HG03196 (cell line): ENCODE data around the gene MMP21.
A peak's percentile ranks its signal among the peaks of the same experiment; 100 is the strongest.

Experiments
- ATAC-seq: cut with Tn5 transposase; IDR thresholded peaks from one replicate; pipeline ENCODE4 v1.9.1; 2021; ENCODE audit not compliant: unreplicated experiment

MMP21 gene

DNA sequence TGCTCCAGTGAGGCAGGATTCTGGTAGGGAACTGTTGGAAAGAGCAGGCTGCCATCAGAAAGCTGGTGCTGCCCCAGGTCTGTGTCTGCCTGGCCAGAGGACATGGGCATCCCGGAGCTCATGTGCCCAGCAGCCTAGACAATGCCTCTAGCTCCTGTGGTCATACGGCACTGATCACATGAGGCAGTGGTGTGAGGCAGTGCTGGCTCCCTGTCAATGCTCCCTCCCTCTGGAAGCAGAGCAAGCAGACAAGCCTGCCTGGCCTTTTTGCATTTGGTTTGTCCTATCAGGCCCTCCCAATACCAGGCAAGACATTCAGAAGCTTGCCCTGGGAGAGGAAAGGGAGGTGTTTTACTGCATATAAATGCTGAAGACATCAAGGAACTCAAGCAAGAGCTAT lies 19.5 kb upstream of the MMP21 start:
- ATAC-seq, result no peak

DNA sequence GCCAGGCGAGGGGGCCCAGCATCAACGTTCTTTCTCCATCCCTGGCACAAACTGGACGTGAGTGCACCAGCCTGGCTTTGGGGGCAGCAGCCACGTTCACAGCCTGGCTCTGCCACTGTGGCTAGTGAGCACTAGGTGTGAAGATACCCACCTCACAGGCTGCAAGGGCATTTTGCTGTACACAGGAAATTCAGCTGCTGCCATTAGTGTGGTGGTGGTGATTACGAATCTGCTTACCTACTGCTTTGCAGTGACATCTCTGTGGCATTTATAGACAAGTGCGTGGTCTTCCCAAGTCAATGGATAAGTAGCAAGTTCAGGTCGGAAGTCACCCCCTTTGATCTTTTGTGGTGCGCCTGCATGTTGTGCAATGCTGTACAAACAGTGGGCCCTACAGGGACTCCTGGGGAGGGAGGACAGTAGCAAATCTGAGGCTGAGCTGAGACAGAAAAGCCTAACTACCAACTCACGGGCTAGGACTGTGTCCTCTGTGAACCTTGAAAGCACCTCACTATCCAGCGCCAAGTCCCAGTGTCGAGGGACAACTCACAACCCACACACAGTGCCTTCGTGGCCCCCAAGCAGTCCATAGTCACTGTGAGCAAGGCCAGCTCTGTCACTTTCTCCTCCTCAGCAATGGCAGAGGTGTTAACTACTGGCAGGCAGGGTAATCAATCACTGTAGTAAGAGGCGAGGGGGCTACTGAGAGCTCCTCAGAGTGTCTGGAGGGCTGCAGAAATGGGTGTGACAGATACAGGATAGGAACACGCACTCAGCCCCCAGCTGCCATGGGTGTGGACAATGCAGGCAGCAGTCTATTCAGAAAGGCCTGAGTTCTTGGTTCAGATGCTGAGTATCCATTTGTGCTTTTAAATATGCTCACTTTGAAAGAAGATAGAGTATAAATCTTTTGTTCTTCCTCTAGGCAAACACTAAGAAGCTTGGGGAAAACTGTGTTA lies 17.0 kb upstream of the MMP21 start:
- no peak for ATAC-seq

DNA sequence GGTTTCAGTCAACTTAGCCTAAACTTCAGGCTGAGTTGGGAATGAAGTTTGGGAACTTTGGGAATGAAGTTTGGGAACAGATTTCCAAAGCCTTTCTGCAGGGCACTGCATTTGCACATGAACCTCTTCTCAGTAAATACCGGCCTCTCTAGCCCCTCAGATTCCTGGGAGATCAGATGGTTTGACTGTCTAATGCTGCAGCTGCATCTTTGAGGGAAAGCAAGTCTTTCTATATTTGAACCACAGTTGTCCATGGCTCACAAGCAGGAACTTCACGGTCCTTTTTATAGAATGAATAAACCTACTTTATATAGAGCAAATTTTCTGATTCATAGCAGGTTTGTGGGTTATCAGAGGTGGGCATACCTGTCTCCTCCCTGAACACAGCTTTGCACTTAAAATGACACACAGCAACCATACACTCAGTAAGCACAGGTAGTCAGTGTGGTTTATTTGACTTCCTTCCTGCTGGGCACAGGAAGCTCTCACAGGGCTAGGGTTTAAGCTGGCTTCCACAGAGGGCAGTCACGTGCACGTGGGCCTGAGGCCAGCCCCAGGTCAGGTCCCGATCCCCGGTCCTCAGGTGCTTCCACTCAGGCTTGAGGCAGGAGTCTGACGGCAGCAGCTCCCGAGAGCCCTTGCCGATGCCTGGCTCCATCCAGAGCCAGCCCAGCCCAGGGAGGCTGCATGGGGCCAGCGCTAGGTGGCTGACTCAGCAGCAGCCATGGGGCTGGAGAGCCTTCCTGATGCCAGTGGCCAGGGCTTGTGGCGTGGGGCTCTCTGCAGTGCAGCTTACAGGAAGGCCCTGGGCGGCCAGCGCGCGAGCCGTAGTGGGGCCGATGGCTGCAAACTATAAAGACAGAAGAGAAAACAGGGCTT lies 12.8 kb upstream of the MMP21 start:
- no peak for ATAC-seq

DNA sequence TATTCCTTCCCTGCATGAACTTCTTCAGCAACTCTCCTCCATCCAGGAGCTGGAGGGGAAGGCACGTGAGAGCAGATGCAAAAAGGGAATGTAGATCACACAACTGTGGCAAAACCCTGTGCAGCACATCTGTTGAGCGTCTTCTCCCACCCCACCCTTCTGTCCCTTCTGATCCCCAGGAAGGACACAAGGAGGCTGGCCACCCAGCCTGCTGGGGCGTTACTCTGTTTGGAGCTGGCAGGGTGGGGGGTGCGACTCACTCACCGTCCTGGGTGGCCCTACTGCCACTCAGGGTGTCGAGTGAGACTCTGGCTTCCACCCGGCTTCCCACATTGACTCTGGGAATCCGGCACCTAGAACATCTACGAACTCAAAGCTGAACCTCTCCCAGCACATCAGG lies 10.2 kb upstream of the MMP21 start:
- no peak for ATAC-seq

DNA sequence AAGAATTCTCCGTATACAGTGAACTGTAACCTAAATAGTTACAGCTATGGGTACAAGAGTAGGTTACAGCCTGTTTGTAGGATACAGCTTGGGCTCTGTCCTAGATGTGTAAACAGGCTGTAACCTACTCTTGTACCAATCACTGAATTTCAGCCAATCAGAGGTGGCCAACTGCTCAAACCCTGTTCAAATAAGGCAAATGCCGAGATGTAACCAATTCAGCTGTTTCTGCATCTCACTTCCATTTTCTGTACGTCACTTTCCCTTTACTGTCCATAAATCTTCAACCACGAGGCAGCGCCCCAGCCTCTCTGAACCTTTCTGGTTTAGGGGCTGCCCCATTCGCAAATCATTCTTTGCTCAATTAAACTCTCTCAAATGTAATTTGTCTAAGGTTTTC lies 8.3 kb upstream of the MMP21 start:
- peak; percentile 82 for ATAC-seq

DNA sequence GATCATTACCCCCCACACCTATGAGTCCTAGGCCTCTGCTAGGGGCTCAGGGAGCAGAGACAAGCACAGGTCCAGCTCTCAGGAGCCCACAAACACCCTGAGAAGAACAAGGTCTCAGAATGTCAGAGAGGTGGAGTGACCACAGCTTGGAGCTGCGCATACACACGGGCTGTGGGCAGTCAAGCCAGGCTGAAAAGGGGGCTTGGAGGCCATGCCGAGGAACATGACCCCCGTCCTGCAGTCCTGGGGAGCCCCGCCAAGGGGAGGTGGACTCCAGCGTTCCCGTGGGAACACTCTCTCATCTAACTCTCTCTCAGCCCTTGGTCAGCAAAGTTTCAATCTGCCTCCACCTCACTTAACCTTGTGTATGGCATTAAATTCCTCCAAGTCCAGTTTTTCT lies 7.8 kb upstream of the MMP21 start:
- ATAC-seq, result no peak

DNA sequence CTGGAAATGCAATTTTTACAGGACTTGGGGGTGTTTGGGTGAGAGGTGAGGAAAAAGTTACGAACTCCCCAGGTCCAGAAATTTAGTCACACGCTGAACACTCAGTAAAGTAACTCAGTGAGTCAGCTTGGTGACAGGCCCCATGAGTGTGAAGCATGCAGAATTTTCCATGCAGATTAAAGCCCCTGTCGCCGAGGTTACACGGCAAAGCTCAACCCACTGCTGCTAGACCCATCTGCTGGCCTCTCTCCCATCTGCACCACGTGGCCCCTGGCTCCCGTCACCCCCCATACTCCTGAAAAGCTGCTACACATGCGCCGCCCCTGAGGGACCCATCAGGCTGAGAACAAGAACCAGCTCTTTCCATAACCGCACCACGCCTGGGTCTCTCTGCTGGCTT lies 7.0 kb upstream of the MMP21 start:
- ATAC-seq, result no peak

DNA sequence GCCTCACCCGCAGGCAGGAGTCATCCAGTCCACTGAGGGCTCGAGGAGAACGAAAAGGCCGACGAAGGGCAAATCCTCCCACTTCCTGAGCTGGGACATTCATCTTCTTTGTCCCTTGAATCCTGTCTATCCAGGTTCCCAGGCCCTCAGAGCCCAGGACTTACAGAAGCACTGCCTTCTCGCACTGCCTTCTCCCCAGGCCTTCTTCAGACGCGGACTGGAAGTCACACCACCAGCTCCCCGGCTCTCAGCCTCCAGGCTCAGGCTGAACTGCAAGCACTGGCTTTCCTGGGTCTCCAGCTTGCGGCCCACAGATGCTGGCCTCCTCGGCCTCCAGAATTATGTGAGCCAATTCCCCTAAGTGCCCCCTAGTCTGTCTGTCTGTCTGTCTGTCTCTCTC lies 6.4 kb upstream of the MMP21 start:
- ATAC-seq, result no peak

DNA sequence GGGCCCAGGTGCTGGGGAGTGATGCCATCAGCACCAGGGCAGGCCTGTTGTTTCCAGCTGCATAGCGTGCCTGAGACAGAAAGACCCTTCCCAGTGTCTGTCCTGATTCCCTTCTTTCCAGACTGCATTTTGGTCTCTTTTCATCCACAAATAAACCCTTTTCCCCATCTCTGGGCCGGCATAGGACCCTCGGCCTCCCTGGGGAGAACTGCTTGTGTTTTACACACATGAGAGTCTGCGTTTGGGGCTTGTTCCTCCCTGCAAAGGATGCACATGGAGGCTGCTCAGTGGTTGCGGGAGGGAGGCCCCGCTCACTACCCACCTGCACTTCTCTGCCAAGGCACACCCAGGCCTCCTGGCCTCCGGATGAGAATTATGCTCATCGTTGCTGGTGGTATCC lies 5.8 kb upstream of the MMP21 start:
- ATAC-seq, result no peak

DNA sequence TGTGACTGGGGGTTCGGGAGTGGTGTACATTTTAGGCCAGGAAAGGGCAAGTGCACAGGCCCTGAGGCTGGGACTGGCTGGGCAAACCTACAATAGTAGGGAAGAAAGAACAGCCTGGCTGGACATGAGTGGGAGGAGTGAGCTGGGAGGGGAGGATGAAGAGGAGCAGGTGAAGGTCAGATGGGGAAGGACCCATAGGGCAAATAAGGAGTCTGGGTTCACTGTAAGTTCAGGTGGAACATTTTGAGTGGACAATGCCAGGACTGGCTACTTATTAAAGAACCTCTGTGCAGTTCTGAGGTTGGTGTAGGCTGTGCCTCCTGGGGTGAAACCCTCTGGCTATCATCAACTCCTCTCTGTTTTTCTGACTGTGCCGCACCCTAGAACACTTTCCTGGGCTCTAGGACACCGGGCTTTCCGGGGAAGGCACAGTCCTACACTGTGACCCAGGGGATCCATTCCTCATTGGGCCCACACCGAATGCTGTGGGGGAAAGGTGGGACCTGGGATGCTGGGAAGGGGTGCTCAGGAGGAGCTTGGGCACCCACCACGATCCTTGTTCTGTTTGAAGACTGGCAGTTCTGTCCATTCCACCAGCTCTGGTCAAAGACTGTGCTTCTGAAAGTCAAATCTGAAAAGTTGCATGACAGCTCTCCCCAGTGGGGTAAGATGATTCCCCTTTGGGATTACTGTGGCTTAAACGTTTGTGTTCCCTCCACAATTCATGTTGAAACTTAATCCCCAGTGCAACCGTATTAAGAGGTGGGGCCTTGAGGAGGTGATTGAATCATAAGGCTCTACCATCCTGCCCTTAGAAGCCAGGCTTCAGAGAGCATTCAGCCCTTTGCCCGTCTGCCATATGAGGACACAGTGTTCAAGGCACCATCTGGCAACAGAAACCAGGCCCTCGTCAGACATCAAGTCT lies 4.0 kb upstream of the MMP21 start:
- no peak for ATAC-seq

DNA sequence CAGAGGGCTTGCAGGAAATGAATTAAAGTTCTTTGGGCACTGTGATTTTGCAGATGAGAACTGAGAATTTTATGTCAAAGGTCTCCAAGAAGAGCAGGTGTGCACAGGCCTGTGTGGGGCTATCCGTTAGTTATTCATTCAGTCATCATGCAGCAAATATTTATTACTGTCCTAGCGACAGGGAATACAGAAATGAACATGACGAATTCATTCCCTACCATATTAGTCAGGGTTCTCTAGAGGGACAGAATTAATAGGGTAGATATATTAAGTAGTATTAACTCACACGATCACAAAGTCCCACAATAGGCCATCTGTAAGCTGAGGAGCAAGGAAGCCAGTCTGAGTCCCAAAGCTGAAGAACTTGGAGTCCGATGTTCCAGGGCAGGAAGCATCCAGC lies 2.9 kb upstream of the MMP21 start:
- ATAC-seq, result no peak

DNA sequence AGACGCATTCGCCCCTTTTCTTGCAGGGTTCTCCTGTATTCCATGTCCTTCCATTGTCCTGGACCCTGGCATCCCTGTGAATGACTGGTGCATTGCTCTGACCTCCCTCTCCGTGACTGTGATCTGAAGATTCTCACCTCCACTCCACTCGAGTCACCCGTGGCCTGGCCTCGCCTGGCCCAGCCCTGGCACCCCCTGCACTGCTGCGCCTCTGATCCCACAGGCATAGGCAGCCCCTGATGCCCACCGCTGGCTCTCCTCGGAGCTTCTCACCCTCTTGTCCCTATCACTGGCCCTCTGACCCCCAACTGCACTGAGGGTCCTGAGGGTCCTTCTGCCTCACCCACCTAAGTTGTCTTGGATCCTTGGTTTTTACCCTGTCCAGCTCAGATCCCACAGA lies 2.2 kb upstream of the MMP21 start:
- no peak for ATAC-seq

DNA sequence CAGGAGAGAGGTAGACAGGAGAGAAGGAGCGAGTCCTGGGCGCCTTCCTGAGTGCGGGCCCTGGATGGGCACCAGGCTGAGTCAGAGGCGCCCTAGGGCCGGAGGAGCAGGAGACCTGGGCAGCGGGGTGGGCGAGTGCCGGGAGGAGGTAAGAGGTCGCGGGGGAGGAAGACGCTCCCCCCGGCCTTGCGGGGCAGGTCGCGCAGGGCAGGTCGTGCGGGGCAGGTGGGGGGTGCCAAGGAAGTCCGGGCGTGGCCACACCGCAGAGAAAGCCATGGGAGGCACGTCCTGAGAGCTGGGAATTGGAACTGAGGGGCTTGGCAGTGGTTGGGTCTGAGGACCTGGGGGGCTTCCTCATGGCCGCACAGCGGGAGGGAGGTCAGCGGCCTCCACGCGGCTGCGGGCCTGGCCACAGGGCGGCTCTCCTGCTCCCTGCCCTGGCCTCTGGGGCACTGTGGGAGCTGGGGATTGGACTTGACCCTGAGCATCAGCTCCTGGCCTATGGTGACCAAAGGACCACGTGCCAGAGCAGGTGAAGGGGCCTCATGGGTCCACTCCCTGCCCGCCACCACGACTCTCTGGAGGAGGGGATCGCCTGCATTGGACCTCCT lies 935 bp downstream of the MMP21 start:
- ATAC-seq, result no peak

DNA sequence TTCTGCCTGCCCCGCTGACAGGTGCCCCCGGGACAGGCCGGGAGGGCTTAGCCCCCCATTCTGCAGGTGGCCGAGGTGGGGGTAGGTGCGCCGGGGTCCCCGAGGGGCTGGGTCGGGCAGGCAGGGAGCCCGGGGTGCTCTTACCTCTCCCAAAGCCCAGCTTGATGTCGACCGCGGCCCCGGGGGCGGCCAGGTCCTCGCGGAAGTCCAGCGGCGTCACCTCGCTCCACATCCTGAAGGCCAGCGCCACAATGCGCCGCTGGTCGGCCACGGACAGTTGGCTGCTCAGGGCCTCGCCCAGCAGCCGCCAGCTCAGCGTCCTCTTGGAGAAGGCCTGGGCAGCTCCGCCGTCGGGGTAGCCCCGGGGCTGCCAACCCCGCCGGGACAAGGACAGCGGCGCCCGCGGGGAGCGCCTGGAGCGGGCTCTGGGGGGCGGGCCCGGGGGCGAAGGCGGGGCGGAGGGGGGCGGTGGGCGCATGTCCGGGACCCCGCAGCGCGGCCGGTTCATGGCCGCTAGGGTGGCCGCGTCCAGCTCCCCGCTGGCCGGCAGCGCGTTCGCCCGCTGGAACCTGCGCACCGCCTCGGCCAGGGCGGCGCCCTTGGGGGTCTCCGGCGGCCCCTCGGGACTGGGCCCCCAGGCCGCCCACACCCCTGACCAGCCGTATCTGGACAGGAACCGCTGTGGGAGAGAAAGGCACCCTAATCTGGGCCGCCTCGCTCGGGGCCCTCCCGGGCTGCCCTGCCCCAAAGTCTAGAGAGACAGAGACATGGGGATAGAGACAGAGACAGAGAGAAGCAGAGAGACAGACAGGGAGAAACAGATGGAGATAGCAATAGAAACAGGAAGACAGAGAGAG lies 1.7 kb downstream of the MMP21 start:
- ATAC-seq, result no peak

DNA sequence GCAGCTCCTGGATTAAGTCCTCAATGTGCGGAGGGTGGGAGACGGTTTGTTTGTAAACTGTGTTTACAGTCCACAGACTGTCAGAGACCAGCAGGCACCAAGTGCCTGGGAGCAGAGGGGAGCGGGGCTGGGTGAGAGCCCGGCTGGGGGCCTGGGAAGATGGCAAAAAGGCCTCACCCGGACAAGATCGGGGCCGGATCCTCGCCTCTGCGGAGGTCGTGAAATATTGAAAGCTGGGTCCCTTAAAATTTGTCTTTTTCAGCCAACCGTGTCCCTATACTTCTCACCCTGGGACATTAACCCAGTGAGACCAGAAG lies 2.8 kb downstream of the MMP21 start:
- ATAC-seq, result no peak

DNA sequence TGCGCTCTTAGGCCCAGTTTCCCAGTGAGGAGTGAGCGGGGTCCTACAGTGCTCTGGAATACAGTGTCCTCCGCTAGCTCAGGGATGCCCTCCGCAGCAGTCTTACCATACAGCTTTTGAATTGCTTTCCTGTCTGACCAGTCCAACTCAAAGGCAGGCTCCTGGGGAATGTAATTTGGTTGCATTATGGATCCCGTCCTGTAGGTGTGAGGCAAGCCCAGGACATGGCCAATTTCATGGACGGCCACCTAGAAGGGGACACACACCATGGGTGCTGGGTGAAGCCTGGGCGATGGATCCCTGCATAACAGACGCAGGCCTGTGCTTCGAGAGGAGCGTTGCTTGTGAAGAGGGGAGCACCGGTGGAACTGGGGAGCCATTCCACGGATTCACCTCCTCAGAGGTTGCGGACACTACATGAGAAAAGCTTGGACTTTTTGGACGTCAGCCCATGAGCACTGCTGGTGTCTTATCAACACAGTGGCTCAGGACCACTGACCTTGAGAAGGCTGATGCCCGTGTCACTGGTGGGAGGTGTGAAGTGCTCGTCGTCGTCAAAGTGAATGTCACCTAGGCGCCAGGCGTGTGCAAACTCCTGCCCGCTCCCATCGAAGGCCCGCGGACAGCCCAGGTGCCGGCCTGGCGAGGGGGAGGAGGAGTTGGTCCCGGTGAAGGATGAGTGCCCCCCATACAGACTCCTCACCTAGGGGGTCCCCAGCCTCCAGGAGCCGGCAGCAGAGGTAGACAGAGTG lies 3.3 kb downstream of the MMP21 start:
- ATAC-seq, result no peak

DNA sequence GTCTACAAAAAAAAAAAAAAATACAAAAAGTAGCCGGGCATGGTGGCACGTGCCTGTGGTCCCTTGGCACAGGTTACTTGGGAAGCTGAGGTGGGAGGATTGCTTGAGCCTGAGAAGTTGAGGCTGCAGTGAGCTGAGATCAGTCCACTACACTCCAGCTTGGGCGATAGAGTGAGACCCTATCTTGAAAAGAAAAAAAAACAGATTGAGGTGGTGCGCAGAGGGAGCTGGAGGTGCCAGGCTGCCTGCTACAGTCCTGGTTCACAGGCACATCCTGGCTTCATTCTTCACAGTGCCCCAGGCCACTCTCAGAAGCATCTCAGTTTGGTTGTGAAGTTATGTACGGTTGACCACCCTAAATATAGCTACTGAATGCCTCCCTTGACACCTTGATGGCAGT lies 4.8 kb downstream of the MMP21 start:
- no peak for ATAC-seq

DNA sequence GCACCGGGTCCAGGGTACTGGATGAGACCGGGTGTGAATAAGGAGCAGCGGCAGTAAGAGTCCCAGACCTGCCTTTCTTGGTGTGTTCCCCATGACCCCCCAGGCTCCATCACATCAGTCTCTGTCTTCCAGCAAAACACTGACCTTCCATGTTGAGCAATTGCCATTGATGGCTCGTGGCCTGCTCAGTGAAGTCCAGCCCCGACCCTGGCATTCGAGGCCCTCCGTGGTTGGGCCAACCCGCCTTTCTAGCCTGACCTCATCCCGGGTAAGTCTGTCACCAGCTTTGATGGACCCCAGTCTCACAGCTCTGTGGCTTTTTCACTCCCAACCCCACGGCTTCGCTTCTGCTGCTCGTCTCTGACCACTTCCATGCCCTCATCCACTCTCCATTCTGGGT lies 6.4 kb downstream of the MMP21 start:
- no peak for ATAC-seq

DNA sequence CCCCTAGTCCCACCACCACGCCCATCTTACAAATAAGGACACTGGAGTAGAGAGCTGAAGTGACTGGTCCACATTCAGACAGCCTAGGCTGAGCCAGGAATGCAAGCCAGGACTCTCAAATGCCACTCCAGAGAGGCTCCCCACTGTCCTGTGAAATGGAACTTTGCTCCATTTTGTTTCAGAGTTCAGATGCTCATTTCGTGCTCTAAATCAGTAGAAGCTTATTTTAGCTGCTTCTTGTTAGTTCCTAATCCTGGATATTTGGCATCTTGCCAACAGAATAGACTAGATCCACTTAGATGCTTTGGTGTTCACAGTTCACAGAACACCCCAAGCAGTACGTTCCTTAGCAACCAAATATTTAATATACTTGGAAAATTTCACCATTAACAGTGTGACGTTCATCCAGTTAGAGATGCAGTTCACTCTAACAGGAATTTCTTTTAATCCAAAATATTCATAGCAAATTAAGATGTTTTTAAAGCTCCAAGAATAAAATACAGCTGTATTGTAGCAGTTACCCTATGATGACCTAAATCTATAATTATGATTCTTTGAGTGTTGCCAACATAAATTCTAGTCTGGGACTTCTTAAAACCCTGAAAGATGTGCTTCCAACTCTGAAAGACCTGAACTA lies 7.3 kb downstream of the MMP21 start:
- no peak for ATAC-seq
